Measurements from ENCODE around the gene PRKCB. TPM values are rescaled to one million over a fixed set of nuclear protein-coding genes. Genes with fewer than 3 reads are reported as not detected.

The PRKCB gene
- total and polyA plus RNA-seq, 7 donors = 0.13 to 1.5 (median 0.83) TPM

DNA sequence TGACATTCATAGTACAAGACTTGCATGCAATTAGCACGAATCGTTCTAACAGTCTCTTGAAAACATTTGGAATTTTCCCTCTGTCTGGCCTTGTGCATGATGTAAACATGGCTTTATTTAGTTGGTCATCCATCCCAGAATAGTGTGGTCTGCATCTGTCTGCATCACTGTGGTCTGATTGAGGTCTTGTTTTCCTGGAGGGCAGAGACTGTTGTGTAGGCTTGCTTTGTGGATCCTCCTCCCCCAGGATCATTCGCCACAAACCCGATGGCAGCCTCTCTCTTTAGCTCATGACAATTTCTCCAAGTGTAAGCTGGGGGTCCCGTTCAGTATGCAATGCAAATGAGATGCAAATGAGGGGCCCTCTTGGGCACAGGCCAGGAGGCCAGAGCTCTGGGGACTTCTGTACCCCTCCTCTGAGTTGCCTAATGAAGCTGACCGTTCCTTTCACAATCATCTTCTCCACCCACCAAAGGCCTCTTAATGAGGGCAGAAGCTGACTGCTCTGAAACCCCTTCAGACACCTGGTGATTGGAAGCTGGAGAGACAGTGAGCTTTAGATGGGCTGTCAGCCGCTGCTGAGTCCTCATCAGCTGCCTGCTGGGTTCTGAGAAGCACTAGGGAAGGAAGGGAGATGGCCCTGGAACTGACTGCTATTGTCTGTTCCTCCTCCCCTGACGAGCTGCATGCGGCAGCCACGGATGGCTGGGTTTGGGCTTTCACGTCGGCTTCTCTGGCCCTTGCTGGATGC, 219.1 kb downstream of the PRKCB start:
- Histone ChIP-seq H3K4me1 (no peaks in the 10 kb centered on the region), H3K36me3 (ENCODE audit: insufficient read depth in 1 of 2, low read depth in 1 of 2) (no peaks in the 10 kb centered on the region), H3K9me3 (no peaks in the 10 kb centered on the region), H3K27me3 (ENCODE audit: insufficient read depth in 3 of 3, low read length in 2 of 3) (no peaks in the 10 kb centered on the region), H3K4me3 (no peak overlapping the region), H3K27ac (no peak overlapping the region)
- ATAC-seq (no peak), DNase-seq (no peak)
- intact Hi-C loops (cut with DNase I) = no loop called here
- WGBS, 3 donors = 23 to 28% (median 25%) methylated on average over 12 of the region's 12 CpGs
- TF ChIP-seq, protein P1, sequence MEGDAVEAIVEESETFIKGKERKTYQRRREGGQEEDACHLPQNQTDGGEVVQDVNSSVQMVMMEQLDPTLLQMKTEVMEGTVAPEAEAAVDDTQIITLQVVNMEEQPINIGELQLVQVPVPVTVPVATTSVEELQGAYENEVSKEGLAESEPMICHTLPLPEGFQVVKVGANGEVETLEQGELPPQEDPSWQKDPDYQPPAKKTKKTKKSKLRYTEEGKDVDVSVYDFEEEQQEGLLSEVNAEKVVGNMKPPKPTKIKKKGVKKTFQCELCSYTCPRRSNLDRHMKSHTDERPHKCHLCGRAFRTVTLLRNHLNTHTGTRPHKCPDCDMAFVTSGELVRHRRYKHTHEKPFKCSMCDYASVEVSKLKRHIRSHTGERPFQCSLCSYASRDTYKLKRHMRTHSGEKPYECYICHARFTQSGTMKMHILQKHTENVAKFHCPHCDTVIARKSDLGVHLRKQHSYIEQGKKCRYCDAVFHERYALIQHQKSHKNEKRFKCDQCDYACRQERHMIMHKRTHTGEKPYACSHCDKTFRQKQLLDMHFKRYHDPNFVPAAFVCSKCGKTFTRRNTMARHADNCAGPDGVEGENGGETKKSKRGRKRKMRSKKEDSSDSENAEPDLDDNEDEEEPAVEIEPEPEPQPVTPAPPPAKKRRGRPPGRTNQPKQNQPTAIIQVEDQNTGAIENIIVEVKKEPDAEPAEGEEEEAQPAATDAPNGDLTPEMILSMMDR (IDR thresholded peaks at IDR 0.05) = no peak

DNA sequence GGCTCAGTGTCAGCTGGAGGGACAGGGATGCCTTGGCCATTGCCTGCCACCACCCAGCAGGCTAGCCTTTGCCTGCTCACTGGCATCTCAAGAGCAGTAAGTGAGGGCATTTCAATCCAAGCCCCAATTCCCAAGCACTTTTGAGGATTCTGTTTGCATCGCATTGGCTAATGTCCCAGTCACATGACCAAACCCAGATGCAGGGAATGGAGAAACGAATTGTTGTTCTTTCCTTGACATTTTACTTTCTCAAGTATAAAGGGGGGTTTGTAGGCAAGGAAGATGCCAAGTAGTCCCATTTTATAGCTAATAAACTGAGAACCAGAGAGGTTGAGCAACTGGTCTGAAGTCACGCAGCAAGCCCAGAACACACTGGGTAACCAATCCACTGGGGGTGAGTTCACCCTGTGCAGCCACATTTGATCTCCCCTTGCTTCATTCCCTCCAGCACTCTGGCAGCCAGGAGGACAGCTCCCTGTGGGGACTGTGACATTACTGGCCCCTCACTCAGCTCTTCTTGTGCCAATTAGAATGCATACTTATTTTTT, 226.6 kb downstream of the PRKCB start:
- H3K27me3 ChIP-seq (ENCODE audit: insufficient read depth in 3 of 3, low read length in 2 of 3) = no peaks in the 10 kb centered on the region
- TF ChIP-seq, protein P1 (IDR thresholded peaks at IDR 0.05) = no peak
- WGBS, 3 donors = 69 to 78% (median 70%) methylated on average over 3 of the region's 3 CpGs
- ATAC-seq (no peak), DNase-seq (no peak)
- H3K27ac ChIP-seq = no peak overlapping the region
- H3K4me3 ChIP-seq = no peak overlapping the region
- no peaks in the 10 kb centered on the region for H3K4me1 ChIP-seq
- intact Hi-C loops (cut with DNase I) = no loop called here
- H3K36me3 ChIP-seq (ENCODE audit: insufficient read depth in 1 of 2, low read depth in 1 of 2) = no peaks in the 10 kb centered on the region
- H3K9me3 ChIP-seq = no peaks in the 10 kb centered on the region

DNA sequence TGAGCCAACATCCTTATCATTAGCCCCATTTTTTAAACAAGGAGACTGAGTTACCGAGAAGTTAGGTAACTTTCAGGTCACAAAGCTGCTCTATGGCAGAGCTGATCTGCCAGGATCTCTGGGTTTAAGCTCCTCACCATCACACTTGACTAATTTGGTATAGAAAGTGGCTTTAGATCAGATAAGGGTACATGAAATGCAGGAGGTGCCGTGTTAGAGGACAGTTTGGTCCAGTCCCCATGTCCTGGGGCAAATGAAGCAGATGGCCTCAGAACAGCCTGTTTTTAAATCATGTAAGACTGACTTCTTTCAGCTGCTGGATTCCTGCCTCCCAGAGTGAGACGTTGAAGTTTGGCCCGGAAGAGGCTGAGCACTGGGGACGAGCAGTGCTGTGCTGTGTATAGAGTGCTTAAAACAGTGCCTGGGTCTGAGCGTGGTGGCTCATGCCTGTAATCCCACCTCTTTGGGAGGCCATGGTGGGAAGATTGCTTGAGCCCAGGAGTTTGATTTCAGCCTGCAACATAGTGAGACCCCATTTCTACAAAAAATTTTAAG, 233.3 kb downstream of the PRKCB start:
- TF ChIP-seq, protein P1 (IDR thresholded peaks at IDR 0.05) = no peak
- no peaks in the 10 kb centered on the region for H3K36me3 ChIP-seq (ENCODE audit: insufficient read depth in 1 of 2, low read depth in 1 of 2)
- no peaks in the 10 kb centered on the region for H3K4me1 ChIP-seq
- 75 to 83% (median 82%) methylated on average over 6 of the region's 6 CpGs for WGBS, 3 donors
- no peak overlapping the region for H3K27ac ChIP-seq
- intact Hi-C loops (cut with DNase I) = no loop called here
- no peaks in the 10 kb centered on the region for H3K9me3 ChIP-seq
- ATAC-seq (no peak), DNase-seq (no peak)
- H3K27me3 ChIP-seq (ENCODE audit: insufficient read depth in 3 of 3, low read length in 2 of 3) = no peaks in the 10 kb centered on the region
- no peak overlapping the region for H3K4me3 ChIP-seq

DNA sequence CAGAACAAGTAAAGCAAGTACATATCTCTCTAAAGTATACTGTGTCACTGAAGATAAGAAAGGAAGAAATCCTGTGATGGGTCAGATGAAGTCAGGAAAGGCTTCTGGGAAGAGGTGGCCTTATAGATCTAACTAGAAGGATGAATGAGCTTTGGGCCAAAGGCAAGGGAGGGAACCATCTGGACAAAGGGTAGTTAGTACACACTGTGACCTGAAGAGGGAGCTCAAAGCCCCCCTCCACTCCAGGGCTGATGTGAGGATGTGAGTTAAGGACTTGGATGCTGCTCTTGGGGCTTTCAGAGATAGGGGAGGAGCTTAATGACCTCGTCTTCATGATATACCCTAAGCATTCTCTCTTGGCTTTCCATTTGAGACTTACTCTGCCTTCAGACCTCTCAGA, 235.1 kb downstream of the PRKCB start:
- H3K36me3 ChIP-seq (ENCODE audit: insufficient read depth in 1 of 2, low read depth in 1 of 2) = no peaks in the 10 kb centered on the region
- no peak overlapping the region for H3K27ac ChIP-seq
- no peak overlapping the region for H3K4me3 ChIP-seq
- DNase-seq (no peak), ATAC-seq (no peak)
- 5 to 14% (median 10%) methylated on average over 1 of the region's 1 CpG for WGBS, 3 donors
- H3K9me3 ChIP-seq = no peaks in the 10 kb centered on the region
- H3K4me1 ChIP-seq = no peaks in the 10 kb centered on the region
- H3K27me3 ChIP-seq (ENCODE audit: insufficient read depth in 3 of 3, low read length in 2 of 3) = no peaks in the 10 kb centered on the region
- TF ChIP-seq, protein P1 (IDR thresholded peaks at IDR 0.05) = no peak
- intact Hi-C loops (cut with DNase I) = no loop called here
